WTC11 (cell line): ENCODE results near the gene SNAPC4. TPM values are rescaled to one million over a fixed set of nuclear protein-coding genes. Genes with fewer than 3 reads are reported as not detected.

Experiments
- ATAC-seq: fragments of 200-7000 bp; cut with Tn5 transposase; 2 replicates; pipeline ENCODE4 v1.10.0; 2021; ENCODE audit warnings: mild to moderate bottlenecking, moderate library complexity
- CTCF ChIA-PET: fragments of 300-600 bp; sonication (Branson Sonifier 250); formaldehyde crosslinking; loops from one replicate; lab custom pipeline; 2021; ENCODE audit warnings: antibody characterized with exemption; lab: Charles Lee
- POLR2A ChIA-PET: fragments of 350-600 bp; sonication (Branson Sonifier 250); formaldehyde crosslinking; loops from one replicate; lab custom pipeline; 2021; ENCODE audit warnings: antibody characterized with exemption; lab: Charles Lee
- DNase-seq: peaks from one replicate; pipeline ENCODE4 v3.0.0; 2021; ENCODE audit warnings: low spot score
- H3K27ac Mint-ChIP-seq: 2 replicates; pipeline ENCODE4 v1.8.0; 2021; ENCODE audit warnings: mixed read lengths
- H3K27me3 Mint-ChIP-seq: 2 replicates; pipeline ENCODE4 v1.8.0; 2021; ENCODE audit warnings: low read depth, mild to moderate bottlenecking, moderate library complexity, mixed read lengths
- H3K36me3 Mint-ChIP-seq: 2 replicates; pipeline ENCODE4 v1.8.0; 2021; ENCODE audit warnings: mixed read lengths
- H3K4me1 Mint-ChIP-seq: 2 replicates; pipeline ENCODE4 v1.8.0; 2022; ENCODE audit warnings: mixed read lengths
- H3K4me3 Mint-ChIP-seq: 2 replicates; pipeline ENCODE4 v1.8.0; 2021; ENCODE audit warnings: mild to moderate bottlenecking, moderate library complexity, mixed read lengths
- H3K9me3 Mint-ChIP-seq: 2 replicates; pipeline ENCODE4 v1.8.0; 2021; ENCODE audit warnings: mixed read lengths
- ARID4B ChIP-seq: sonication (generic); formaldehyde crosslinking; IDR thresholded peaks from 2 replicates; pipeline ENCODE4 v1.8.0; 2023; ENCODE audit warnings: missing genetic modification reagents, mild to moderate bottlenecking, borderline replicate concordance
- ESRRA ChIP-seq: sonication (generic); formaldehyde crosslinking; IDR thresholded peaks from 2 replicates; pipeline ENCODE4 v1.8.1; 2022; ENCODE audit warnings: mild to moderate bottlenecking, missing genetic modification reagents, borderline replicate concordance
- NR2C2 ChIP-seq: sonication (generic); formaldehyde crosslinking; IDR thresholded peaks from 2 replicates; pipeline ENCODE4 v1.8.0; 2022; ENCODE audit warnings: mild to moderate bottlenecking, missing genetic modification reagents
- ZNF317 ChIP-seq: sonication (generic); formaldehyde crosslinking; IDR thresholded peaks from 2 replicates; pipeline ENCODE4 v1.8.1; 2023; ENCODE audit warnings: low read depth, mild to moderate bottlenecking, moderate library complexity, missing genetic modification reagents, borderline replicate concordance
- total RNA-seq: library from RNA; stranded (reverse); gene quantifications from 3 replicates; pipeline ENCODE4 v1.2.3, GENCODE V29; 2021
- TF ChIP-seq, protein P1 (sequence below): sonication (generic); formaldehyde crosslinking; IDR thresholded peaks from 2 replicates; pipeline ENCODE4 v1.8.0; 2022; ENCODE audit warnings: missing genetic modification reagents
- TF ChIP-seq, protein P2 (sequence below): fragments of 250-450 bp; sonication (Bioruptor Pico); IDR thresholded peaks from 2 replicates; pipeline ENCODE4 v1.8.0; 2021; ENCODE audit warnings: mild to moderate bottlenecking
- TF ChIP-seq, protein P3 (sequence below): fragments of 250-450 bp; sonication (Bioruptor Pico); conservative IDR thresholded peaks from 2 replicates; pipeline ENCODE4 v1.9.0; 2021; ENCODE audit warnings: mild to moderate bottlenecking

Gene SNAPC4
- total RNA-seq, 1 experiment from 2014 or later = 22.8 TPM

- TF ChIP-seq ARID4B (CRISPR knock-in tag) = no peak
Observed at GRCh38 chr9:136362450-136362784, 37.6 kb downstream of the SNAPC4 start (continued).

DNA sequence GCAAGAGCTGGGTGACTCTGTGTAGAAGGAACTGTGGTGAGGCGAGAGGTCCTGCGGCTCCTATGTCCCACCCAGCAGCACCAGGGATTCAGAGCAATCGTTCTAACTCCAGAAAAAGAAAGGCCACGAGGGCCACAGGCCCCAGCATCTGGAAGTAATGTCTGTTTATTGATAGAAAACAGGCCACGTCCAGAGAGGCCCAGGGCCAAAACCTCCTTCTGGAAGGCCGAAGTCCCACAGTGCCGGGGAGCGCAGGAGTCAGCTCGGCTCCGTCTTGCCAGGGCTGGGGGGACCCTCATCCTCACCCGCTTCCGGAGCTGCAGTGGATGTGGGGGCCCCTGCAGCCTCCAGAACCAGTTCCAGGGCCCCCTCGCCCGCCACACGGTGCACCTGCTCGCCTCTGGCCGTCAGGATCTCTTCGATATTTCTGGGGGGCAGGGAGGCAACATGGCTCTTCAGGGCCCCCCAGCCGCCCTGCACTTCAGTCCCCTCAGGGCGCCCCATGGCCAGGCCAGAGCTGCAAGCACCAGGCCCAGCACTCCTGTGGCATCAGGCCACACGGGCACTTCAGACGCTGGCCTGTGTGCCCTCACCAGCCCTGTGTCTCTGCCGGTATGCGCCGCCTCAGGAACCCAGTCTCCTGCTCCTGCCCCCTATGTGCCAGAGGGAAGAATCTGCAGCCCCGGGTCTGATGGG, 38.1 kb downstream of the SNAPC4 start:
- CTCF ChIA-PET = interaction anchor here (1.0 to 3.4 kb wide), 7 partner anchors 16 to 80 kb away, joined by 3 to 36 read pairs (median 10); no protein-coding TSS in a partner anchor

DNA sequence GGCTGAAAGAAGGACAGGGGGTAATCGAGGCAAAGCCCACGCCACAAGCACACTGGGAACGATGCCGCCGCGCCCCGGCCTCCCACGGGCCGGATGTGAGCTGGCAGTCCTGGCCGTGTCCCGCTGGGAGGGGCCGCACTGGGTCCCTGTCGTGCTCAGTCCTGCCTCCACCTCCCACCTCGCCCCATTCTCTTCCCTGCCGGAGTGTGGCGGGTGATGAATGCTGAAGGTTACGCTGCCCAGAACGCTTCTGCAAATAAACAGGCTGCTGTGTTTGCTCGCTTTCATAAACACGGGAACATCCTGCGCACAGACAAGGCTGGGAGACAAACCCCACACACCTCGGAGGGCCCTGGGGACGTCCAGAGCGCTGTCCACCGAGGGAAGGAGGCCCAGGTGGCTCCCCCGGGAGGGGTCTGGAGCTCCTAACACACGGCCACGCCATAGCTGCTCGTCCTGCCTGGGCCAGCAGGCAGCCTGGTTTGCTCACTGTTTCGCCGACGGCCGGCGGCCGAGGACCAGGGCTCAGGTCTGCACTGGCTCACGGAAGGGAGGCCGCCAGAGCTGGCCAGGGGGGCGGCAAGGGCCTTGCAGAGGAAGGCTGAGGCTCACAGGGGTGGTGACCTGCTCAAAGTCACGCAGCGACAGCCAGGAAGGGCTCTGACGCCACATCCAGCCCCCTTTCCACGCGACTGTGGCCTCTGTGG, 38.8 kb downstream of the SNAPC4 start:
- CTCF ChIA-PET = interaction anchor here (1.1 to 3.4 kb wide), 2 partner anchors 15 to 21 kb away, joined by 3 to 36 read pairs; no protein-coding TSS in a partner anchor

More for the DNA sequence above, 38.1 kb downstream of the SNAPC4 start:
- TF ChIP-seq NR2C2 = no peak
- TF ChIP-seq, protein P1, sequence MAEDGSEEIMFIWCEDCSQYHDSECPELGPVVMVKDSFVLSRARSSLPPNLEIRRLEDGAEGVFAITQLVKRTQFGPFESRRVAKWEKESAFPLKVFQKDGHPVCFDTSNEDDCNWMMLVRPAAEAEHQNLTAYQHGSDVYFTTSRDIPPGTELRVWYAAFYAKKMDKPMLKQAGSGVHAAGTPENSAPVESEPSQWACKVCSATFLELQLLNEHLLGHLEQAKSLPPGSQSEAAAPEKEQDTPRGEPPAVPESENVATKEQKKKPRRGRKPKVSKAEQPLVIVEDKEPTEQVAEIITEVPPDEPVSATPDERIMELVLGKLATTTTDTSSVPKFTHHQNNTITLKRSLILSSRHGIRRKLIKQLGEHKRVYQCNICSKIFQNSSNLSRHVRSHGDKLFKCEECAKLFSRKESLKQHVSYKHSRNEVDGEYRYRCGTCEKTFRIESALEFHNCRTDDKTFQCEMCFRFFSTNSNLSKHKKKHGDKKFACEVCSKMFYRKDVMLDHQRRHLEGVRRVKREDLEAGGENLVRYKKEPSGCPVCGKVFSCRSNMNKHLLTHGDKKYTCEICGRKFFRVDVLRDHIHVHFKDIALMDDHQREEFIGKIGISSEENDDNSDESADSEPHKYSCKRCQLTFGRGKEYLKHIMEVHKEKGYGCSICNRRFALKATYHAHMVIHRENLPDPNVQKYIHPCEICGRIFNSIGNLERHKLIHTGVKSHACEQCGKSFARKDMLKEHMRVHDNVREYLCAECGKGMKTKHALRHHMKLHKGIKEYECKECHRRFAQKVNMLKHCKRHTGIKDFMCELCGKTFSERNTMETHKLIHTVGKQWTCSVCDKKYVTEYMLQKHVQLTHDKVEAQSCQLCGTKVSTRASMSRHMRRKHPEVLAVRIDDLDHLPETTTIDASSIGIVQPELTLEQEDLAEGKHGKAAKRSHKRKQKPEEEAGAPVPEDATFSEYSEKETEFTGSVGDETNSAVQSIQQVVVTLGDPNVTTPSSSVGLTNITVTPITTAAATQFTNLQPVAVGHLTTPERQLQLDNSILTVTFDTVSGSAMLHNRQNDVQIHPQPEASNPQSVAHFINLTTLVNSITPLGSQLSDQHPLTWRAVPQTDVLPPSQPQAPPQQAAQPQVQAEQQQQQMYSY = no peak
- no peak for TF ChIP-seq ZNF317
- no peak for TF ChIP-seq ESRRA (CRISPR knock-in tag)
- TF ChIP-seq, protein P2, sequence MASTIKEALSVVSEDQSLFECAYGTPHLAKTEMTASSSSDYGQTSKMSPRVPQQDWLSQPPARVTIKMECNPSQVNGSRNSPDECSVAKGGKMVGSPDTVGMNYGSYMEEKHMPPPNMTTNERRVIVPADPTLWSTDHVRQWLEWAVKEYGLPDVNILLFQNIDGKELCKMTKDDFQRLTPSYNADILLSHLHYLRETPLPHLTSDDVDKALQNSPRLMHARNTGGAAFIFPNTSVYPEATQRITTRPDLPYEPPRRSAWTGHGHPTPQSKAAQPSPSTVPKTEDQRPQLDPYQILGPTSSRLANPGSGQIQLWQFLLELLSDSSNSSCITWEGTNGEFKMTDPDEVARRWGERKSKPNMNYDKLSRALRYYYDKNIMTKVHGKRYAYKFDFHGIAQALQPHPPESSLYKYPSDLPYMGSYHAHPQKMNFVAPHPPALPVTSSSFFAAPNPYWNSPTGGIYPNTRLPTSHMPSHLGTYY (CRISPR knock-in tag) = no peak
- DNase-seq (no peak), ATAC-seq (no peak)
- H3K36me3 Mint-ChIP-seq = no peaks in the 10 kb centered on the region
- H3K4me1 Mint-ChIP-seq = peaks cover 5% of the 10 kb centered on the region
- H3K27me3 Mint-ChIP-seq = no peaks in the 10 kb centered on the region
- no peak overlapping the region for H3K4me3 Mint-ChIP-seq
- H3K27ac Mint-ChIP-seq = no peak overlapping the region
- POLR2A ChIA-PET = interaction anchor here (1.9 kb wide), 1 partner anchor 38 kb away, joined by 8 read pairs; no protein-coding TSS in a partner anchor
- H3K9me3 Mint-ChIP-seq = no peaks in the 10 kb centered on the region

More for the DNA sequence above, 38.8 kb downstream of the SNAPC4 start:
- no peak overlapping the region for H3K27ac Mint-ChIP-seq
- ATAC-seq (no peak), DNase-seq (no peak)
- no peak overlapping the region for H3K4me3 Mint-ChIP-seq
- H3K9me3 Mint-ChIP-seq = no peaks in the 10 kb centered on the region
- H3K4me1 Mint-ChIP-seq = peaks cover 5% of the 10 kb centered on the region
- TF ChIP-seq, protein P3, sequence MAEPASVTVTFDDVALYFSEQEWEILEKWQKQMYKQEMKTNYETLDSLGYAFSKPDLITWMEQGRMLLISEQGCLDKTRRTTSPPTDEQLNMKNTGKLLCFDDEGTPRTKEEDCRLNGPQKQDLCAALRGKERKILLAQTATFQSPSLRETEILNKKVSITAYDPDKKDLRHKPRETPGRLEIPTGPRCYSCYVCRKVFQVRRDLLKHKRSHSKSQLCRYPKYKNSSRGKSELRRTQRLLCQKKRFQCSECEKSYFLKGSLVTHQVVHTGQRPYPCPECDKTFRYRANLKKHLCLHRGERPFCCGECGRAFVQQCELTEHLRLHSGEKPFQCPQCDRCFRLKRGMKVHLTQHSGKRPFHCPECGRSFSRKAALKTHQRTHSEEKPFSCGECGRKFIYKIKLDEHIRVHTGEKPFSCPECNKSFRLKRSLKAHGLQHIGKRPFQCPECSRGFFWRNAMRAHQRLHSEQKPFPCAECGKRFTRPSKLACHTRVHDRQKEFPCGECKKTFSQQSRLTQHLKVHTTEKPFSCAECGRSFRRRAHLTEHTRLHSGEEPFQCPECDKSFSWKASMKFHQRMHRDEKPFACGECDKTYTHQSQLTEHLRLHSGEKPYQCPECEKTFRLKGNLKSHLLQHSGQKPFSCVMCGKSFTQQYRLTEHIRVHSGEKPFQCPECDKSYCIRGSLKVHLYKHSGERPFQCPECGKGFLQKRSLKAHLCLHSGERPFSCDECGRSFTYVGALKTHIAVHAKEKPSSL = no peak
- H3K27me3 Mint-ChIP-seq = no peaks in the 10 kb centered on the region
- POLR2A ChIA-PET = no interaction called here
- H3K36me3 Mint-ChIP-seq = no peaks in the 10 kb centered on the region
